SK-N-SH treated with all-trans-retinoic acid at 6 μM for 48 hours (cell line): ENCODE data around the gene ARHGAP24.

Experiments used
- ATAC-seq: fragments of 200-7000 bp; cut with Tn5 transposase; 3 replicates; pipeline ENCODE4 v1.9.1; 2020; ENCODE audit warnings: mild to moderate bottlenecking, moderate library complexity
- ARNTL ChIP-seq: fragments of 450-650 bp; formaldehyde crosslinking; IDR thresholded peaks from 2 replicates; pipeline ENCODE4 v1.5.0; 2020; ENCODE audit warnings: low read depth, mild to moderate bottlenecking, moderate library complexity, borderline replicate concordance
- BACH2 ChIP-seq: fragments of 250-450 bp; sonication (Bioruptor Pico); IDR thresholded peaks from 2 replicates; pipeline ENCODE4 v1.9.0; 2021; ENCODE audit warnings: mild to moderate bottlenecking, borderline replicate concordance
- CREB5 ChIP-seq: fragments of 250-450 bp; sonication (Bioruptor Pico); IDR thresholded peaks from 2 replicates; pipeline ENCODE4 v1.5.1; 2020; ENCODE audit warnings: low read depth, mild to moderate bottlenecking, moderate library complexity
- CSDC2 ChIP-seq: fragments of 250-450 bp; sonication (Bioruptor Pico); IDR thresholded peaks from 2 replicates; pipeline ENCODE4 v1.5.0; 2020; ENCODE audit warnings: mild to moderate bottlenecking, moderate library complexity
- ESRRG ChIP-seq: fragments of 250-450 bp; sonication (Bioruptor Pico); IDR thresholded peaks from 2 replicates; pipeline ENCODE4 v1.6.1; 2021; ENCODE audit warnings: mild to moderate bottlenecking
- GLIS3 ChIP-seq: fragments of 250-450 bp; sonication (Bioruptor Pico); IDR thresholded peaks from 2 replicates; pipeline ENCODE4 v1.5.0; 2020; ENCODE audit warnings: mild to moderate bottlenecking, moderate library complexity
- ISL1 ChIP-seq: fragments of 250-450 bp; sonication (Bioruptor Pico); IDR thresholded peaks from 2 replicates; pipeline ENCODE4 v2.1.2; 2022; ENCODE audit warnings: mild to moderate bottlenecking, moderate library complexity
- OSR1 ChIP-seq: fragments of 250-450 bp; sonication (Bioruptor Pico); IDR thresholded peaks from 2 replicates; pipeline ENCODE4 v1.8.0; 2022; ENCODE audit warnings: moderate library complexity, mild to moderate bottlenecking, inconsistent platforms
- PATZ1 ChIP-seq: fragments of 250-450 bp; sonication (Bioruptor Pico); IDR thresholded peaks from 2 replicates; pipeline ENCODE4 v1.8.0; 2020; ENCODE audit warnings: mild to moderate bottlenecking, moderate library complexity, borderline replicate concordance
- PPARA ChIP-seq: fragments of 250-450 bp; sonication (Bioruptor Pico); IDR thresholded peaks from 2 replicates; pipeline ENCODE4 v1.5.0; 2020; ENCODE audit warnings: mild to moderate bottlenecking, borderline replicate concordance
- RARB ChIP-seq: fragments of 250-450 bp; sonication (Bioruptor Pico); IDR thresholded peaks from 2 replicates; pipeline ENCODE4 v1.8.0; 2021; ENCODE audit warnings: mild to moderate bottlenecking, moderate library complexity
- TCF4 ChIP-seq: fragments of 250-450 bp; sonication (Bioruptor Pico); IDR thresholded peaks from 2 replicates; pipeline ENCODE4 v1.8.0; 2021; ENCODE audit warnings: mild to moderate bottlenecking, moderate library complexity, borderline replicate concordance
- TOX ChIP-seq: fragments of 250-450 bp; sonication (Bioruptor Pico); IDR thresholded peaks from 2 replicates; pipeline ENCODE4 v1.8.0; 2021; ENCODE audit warnings: mild to moderate bottlenecking, moderate library complexity, borderline replicate concordance
- TSHZ2 ChIP-seq: fragments of 250-450 bp; sonication (Bioruptor Pico); IDR thresholded peaks from 2 replicates; pipeline ENCODE4 v1.5.0; 2020; ENCODE audit warnings: mild to moderate bottlenecking, moderate library complexity
- ZC3H10 ChIP-seq: fragments of 250-450 bp; sonication (Bioruptor Pico); IDR thresholded peaks from 2 replicates; pipeline ENCODE4 v1.5.1; 2021; ENCODE audit warnings: mild to moderate bottlenecking, moderate library complexity
- ZFP30 ChIP-seq: fragments of 450-650 bp; formaldehyde crosslinking; IDR thresholded peaks from 2 replicates; pipeline ENCODE4 v1.5.0; 2022; ENCODE audit warnings: mild to moderate bottlenecking, moderate library complexity
- ZNF565 ChIP-seq: fragments of 450-650 bp; formaldehyde crosslinking; conservative IDR thresholded peaks from 2 replicates; pipeline ENCODE4 v1.5.0; 2020; ENCODE audit warnings: low read depth, mild to moderate bottlenecking, moderate library complexity
- ZNF70 ChIP-seq: fragments of 450-650 bp; formaldehyde crosslinking; IDR thresholded peaks from 2 replicates; pipeline ENCODE4 v1.5.0; 2020; ENCODE audit warnings: mild to moderate bottlenecking, moderate library complexity
- ZNF8 ChIP-seq: fragments of 450-650 bp; formaldehyde crosslinking; IDR thresholded peaks from 2 replicates; pipeline ENCODE4 v1.5.0; 2020; ENCODE audit warnings: mild to moderate bottlenecking, moderate library complexity
- TF ChIP-seq, protein P1 (sequence below): fragments of 250-450 bp; sonication (Bioruptor Pico); IDR thresholded peaks from 2 replicates; pipeline ENCODE4 v1.8.0; 2021; ENCODE audit warnings: low read depth, mild to moderate bottlenecking, moderate library complexity, borderline replicate concordance
- TF ChIP-seq, protein P2 (sequence below): fragments of 250-450 bp; sonication (Bioruptor Pico); IDR thresholded peaks from 2 replicates; pipeline ENCODE4 v1.5.1; 2021; ENCODE audit warnings: mild to moderate bottlenecking, moderate library complexity

ARHGAP24 gene

DNA sequence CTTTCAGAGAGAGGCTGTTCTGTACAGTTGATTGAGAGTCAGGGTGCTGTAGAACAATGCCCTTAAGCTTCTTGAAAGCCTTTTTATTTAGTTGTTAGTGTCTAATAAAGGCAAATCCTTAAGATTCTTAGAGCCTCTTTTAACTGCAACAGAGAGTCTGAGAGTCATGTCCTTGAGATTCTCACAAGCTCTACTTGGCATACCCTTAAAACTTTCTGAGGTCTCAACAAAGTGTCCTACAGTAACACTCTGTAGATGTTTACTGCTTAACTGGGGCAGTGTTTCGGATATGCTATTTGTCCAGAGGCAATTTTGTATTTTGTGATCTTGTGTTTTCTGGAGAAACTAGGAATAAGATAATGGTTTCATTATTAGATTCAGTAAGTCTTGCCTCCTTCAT is 209.7 kb downstream of the ARHGAP24 start:
- ATAC-seq = no peak

GRCh38 chr4:85686398-85686797 is 211.4 kb downstream of the ARHGAP24 start:
- TF ChIP-seq ESRRG = no peak
- no peak for TF ChIP-seq ISL1 (CRISPR knock-in tag)
- TF ChIP-seq, protein P1, sequence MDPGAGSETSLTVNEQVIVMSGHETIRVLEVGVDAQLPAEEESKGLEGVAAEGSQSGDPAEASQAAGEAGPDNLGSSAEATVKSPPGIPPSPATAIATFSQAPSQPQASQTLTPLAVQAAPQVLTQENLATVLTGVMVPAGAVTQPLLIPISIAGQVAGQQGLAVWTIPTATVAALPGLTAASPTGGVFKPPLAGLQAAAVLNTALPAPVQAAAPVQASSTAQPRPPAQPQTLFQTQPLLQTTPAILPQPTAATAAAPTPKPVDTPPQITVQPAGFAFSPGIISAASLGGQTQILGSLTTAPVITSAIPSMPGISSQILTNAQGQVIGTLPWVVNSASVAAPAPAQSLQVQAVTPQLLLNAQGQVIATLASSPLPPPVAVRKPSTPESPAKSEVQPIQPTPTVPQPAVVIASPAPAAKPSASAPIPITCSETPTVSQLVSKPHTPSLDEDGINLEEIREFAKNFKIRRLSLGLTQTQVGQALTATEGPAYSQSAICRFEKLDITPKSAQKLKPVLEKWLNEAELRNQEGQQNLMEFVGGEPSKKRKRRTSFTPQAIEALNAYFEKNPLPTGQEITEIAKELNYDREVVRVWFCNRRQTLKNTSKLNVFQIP (CRISPR knock-in tag) = no peak
- TF ChIP-seq TSHZ2 (CRISPR knock-in tag) = no peak
- no peak for TF ChIP-seq TOX
- no peak for ATAC-seq

More for the DNA sequence above, 209.7 kb downstream of the ARHGAP24 start:
- TF ChIP-seq ZC3H10 (CRISPR knock-in tag) = no peak

DNA sequence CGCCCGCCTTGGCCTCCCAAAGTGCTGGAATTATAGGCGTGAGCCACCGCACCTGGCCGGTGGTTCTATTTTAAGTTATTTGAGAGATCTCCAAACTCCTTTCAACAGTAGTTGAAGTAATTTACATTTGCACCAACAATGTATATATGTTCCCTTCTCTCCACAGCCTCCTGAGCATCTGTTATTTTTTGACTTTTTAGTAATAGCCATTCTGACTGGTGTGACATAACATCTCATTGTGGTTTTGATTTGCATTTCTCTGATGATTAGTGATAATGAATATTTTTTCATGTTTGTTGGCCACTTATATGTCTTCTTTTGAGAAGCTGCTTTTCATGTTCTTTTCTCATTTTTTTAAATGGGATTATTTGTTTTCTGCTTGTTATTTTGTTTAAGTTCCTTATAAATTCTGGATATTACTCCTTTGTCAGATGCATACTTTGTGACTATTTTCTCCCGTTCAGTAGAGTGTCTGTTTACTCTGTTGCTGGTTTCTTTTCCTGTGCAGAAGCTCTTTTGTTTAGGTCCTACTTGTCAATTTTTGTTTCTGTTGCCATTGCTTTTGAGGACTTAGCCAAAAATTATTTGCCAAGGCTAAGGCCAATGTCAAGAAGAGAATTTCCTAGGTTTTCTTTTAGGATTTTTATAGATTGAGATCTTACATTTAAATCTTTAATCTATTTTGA is 213.2 kb downstream of the ARHGAP24 start:
- ATAC-seq = no peak
- no peak for TF ChIP-seq OSR1 (CRISPR knock-in tag)
- TF ChIP-seq TOX = no peak
- no peak for TF ChIP-seq PPARA
- TF ChIP-seq ARNTL = no peak
- TF ChIP-seq ZNF8 (CRISPR knock-in tag) = no peak
- no peak for TF ChIP-seq BACH2 (CRISPR knock-in tag)
- TF ChIP-seq ZNF70 (CRISPR knock-in tag) = no peak
- no peak for TF ChIP-seq ZFP30 (CRISPR knock-in tag)
- no peak for TF ChIP-seq ZC3H10 (CRISPR knock-in tag)
- TF ChIP-seq RARB (CRISPR knock-in tag) = no peak
- TF ChIP-seq GLIS3 (CRISPR knock-in tag) = no peak

DNA sequence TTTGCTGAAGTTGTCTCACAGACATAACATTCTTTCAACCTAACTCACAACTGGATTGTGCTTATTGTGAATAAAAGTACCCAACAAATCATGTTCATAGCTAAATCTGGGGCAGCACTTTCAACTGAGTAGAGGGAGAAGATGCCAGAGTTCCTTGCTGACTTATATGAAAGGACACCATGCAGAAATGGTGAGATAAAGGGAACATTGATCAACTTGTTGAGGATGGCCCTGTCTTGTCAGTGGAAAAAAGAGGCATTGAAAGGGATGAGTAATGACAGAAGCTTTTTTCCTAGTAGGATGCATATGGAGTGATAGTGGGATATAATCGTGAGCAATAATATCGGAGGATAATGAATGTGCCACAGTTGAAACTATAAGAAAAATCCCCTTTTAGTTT is 221.7 kb downstream of the ARHGAP24 start:
- ATAC-seq = no peak
- TF ChIP-seq CSDC2 = no peak
- TF ChIP-seq ZNF565 = no peak
- no peak for TF ChIP-seq BACH2 (CRISPR knock-in tag)

- no peak for ATAC-seq
- no peak for TF ChIP-seq ZNF8 (CRISPR knock-in tag)
- TF ChIP-seq TSHZ2 (CRISPR knock-in tag) = no peak
- TF ChIP-seq BACH2 (CRISPR knock-in tag) = no peak
- no peak for TF ChIP-seq OSR1 (CRISPR knock-in tag)
- no peak for TF ChIP-seq CREB5 (CRISPR knock-in tag)
- TF ChIP-seq ZFP30 (CRISPR knock-in tag) = no peak
- no peak for TF ChIP-seq ZNF565
- TF ChIP-seq, protein P2, sequence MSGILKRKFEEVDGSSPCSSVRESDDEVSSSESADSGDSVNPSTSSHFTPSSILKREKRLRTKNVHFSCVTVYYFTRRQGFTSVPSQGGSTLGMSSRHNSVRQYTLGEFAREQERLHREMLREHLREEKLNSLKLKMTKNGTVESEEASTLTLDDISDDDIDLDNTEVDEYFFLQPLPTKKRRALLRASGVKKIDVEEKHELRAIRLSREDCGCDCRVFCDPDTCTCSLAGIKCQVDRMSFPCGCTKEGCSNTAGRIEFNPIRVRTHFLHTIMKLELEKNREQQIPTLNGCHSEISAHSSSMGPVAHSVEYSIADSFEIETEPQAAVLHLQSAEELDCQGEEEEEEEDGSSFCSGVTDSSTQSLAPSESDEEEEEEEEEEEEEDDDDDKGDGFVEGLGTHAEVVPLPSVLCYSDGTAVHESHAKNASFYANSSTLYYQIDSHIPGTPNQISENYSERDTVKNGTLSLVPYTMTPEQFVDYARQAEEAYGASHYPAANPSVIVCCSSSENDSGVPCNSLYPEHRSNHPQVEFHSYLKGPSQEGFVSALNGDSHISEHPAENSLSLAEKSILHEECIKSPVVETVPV (CRISPR knock-in tag) = no peak
- no peak for TF ChIP-seq TCF4
- TF ChIP-seq PATZ1 (CRISPR knock-in tag) = no peak
- TF ChIP-seq ISL1 (CRISPR knock-in tag) = no peak
- no peak for TF ChIP-seq CSDC2
- TF ChIP-seq PPARA = no peak
- TF ChIP-seq ZNF70 (CRISPR knock-in tag) = no peak
Measured at GRCh38 chr4:85697854-85698253, 222.9 kb downstream of the ARHGAP24 start.
